ENCODE results near the gene ARHGAP42.

ARHGAP42 gene

DNA sequence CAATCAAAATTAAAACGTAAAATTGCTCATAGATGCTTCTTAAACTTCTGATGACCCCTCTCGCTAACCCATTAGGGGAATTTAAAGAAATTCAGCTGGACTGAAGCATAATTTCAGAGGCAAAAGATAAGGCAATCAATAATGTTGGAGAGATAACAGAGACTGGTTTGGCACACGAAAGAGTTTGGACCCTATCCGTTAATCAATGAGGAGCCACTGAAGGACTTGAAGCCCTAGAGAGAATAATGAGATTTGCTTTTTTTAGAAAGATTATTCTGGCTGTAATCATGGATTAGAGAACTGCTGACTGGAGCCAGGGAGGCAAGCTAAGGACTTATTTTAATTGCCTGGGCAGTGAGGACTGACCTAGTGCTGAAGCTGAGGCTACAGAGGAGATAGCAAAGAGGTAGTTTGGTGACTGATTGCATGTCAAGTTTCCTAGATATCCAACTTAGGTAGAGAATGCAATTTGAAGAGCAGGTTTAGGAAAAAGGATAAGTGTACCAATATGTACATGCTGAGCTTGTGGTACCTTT is 11.9 kb upstream of the ARHGAP42 start:
- Mint-ChIP-seq H3K36me3 (ENCODE audit: low read depth) (no peaks in the 10 kb centered on the region), H3K27ac (peak overlapping the region in 1 of 3 experiments; percentile 4), H3K4me1 (peaks cover 4% of the 10 kb centered on the region), H3K4me3 (no peak overlapping the region), H3K27me3 (ENCODE audit: low read depth) (no peaks in the 10 kb centered on the region), H3K9me3 (no peaks in the 10 kb centered on the region)
- TF ChIP-seq, protein P1, sequence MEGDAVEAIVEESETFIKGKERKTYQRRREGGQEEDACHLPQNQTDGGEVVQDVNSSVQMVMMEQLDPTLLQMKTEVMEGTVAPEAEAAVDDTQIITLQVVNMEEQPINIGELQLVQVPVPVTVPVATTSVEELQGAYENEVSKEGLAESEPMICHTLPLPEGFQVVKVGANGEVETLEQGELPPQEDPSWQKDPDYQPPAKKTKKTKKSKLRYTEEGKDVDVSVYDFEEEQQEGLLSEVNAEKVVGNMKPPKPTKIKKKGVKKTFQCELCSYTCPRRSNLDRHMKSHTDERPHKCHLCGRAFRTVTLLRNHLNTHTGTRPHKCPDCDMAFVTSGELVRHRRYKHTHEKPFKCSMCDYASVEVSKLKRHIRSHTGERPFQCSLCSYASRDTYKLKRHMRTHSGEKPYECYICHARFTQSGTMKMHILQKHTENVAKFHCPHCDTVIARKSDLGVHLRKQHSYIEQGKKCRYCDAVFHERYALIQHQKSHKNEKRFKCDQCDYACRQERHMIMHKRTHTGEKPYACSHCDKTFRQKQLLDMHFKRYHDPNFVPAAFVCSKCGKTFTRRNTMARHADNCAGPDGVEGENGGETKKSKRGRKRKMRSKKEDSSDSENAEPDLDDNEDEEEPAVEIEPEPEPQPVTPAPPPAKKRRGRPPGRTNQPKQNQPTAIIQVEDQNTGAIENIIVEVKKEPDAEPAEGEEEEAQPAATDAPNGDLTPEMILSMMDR (IDR thresholded peaks at IDR 0.05; ENCODE audit: unreplicated experiment in 3 of 3) = no peak

DNA sequence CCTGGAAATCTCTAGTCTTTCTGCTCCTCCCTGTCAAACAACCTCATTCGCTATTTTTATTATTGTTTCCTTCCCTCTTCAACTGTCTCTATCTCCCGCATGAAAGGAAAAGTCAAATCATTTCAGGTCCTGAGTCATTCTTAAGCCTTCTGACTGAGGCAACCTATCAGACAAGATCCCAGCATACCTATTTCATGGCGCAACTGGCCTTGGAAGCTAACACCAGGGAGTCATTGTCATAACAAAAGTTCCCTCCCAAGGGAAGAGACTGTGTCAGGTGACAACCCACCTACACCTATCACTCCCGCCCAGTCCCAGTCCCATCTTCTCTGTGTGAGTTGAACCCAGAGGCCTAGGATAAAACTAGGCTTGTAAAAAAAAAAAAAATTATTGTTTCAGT is 10.2 kb upstream of the ARHGAP42 start:
- H3K4me3 Mint-ChIP-seq = no peak overlapping the region
- H3K27ac Mint-ChIP-seq = no peak overlapping the region
- H3K36me3 Mint-ChIP-seq (ENCODE audit: low read depth) = no peaks in the 10 kb centered on the region
- H3K27me3 Mint-ChIP-seq (ENCODE audit: low read depth) = no peaks in the 10 kb centered on the region
- TF ChIP-seq, protein P1 (IDR thresholded peaks at IDR 0.05; ENCODE audit: unreplicated experiment in 3 of 3) = no peak
- peaks cover 9% of the 10 kb centered on the region for H3K4me1 Mint-ChIP-seq
- H3K9me3 Mint-ChIP-seq = no peaks in the 10 kb centered on the region

DNA sequence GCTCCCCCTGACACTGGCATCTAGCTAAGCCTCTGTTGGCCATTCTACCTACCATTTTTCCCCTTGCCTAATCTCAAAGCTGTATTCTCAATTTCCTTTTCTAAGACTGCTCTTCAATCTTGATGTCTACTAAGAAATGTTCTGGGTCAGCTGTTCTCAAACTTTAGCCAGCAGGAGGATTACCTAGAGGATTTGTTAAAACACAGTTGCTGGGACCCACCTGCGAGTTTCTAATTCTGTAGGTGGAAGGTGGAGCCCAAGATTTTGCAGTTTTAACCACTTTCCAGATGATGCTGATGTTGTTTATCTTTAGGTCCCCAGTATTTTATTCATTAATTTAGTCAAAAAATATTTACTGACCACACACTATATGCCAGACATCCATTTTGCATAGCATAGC is 9.3 kb upstream of the ARHGAP42 start:
- Mint-ChIP-seq H3K27me3 (ENCODE audit: low read depth) (no peaks in the 10 kb centered on the region), H3K36me3 (ENCODE audit: low read depth) (no peaks in the 10 kb centered on the region), H3K4me3 (no peak overlapping the region), H3K4me1 (peaks cover 9% of the 10 kb centered on the region), H3K9me3 (no peaks in the 10 kb centered on the region), H3K27ac (no peak overlapping the region)
- TF ChIP-seq, protein P1 (IDR thresholded peaks at IDR 0.05; ENCODE audit: unreplicated experiment in 3 of 3) = no peak

DNA sequence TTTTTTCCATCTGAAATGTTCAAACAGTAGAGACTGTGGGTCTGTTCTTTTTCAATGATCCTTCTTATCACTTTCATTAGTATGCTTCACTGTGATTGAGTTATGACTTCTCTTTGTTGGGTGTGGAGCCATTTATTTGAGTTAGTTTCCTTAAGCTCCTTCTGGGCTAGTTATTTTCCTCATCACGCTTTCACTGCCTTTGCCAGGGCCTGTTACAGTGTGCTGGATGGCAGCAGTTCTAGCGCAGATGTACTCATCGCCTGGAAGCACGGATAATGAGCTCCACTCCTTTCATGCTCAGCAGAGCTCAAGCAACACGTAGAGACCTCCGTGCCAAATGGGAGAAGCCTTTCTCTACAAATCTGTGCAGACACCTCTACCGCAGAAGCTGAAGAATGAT is 7.0 kb upstream of the ARHGAP42 start:
- H3K27me3 Mint-ChIP-seq (ENCODE audit: low read depth) = no peaks in the 10 kb centered on the region
- no peaks in the 10 kb centered on the region for H3K9me3 Mint-ChIP-seq
- H3K4me3 Mint-ChIP-seq = no peak overlapping the region
- H3K36me3 Mint-ChIP-seq (ENCODE audit: low read depth) = no peaks in the 10 kb centered on the region
- H3K4me1 Mint-ChIP-seq = peaks cover 9% of the 10 kb centered on the region
- peak overlapping the region in 1 of 3 experiments; percentile 47 for H3K27ac Mint-ChIP-seq
- TF ChIP-seq, protein P1 (IDR thresholded peaks at IDR 0.05; ENCODE audit: unreplicated experiment in 3 of 3) = no peak

DNA sequence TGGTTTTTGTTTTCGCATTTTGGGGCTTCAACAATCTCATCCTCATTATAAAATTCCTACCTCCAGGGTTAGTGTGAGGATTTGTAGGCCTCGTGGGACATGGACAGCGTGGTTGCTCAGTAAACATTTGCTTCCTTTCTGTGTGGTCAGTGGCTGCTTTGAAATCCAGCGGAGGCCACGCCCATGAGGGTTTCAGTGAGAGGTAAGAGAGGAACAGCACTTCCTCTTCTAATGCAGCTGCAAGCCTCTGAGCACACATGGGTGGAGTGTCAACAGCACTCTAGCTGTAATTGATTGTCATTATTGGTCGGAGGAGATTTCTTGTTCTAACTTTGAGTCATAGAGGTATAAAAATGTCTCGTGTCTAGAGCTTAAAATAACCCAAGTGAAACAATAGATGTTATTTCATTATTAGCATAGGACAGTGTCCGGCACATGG is 6.0 kb upstream of the ARHGAP42 start:
- TF ChIP-seq, protein P1 (IDR thresholded peaks at IDR 0.05; ENCODE audit: unreplicated experiment in 3 of 3) = no peak
- H3K4me3 Mint-ChIP-seq = no peak overlapping the region
- no peaks in the 10 kb centered on the region for H3K36me3 Mint-ChIP-seq (ENCODE audit: low read depth)
- H3K9me3 Mint-ChIP-seq = no peaks in the 10 kb centered on the region
- peak overlapping the region in 2 of 3 experiments; percentile 48 to 63 for H3K27ac Mint-ChIP-seq
- H3K27me3 Mint-ChIP-seq (ENCODE audit: low read depth) = no peaks in the 10 kb centered on the region
- H3K4me1 Mint-ChIP-seq = peaks cover 6% of the 10 kb centered on the region

DNA sequence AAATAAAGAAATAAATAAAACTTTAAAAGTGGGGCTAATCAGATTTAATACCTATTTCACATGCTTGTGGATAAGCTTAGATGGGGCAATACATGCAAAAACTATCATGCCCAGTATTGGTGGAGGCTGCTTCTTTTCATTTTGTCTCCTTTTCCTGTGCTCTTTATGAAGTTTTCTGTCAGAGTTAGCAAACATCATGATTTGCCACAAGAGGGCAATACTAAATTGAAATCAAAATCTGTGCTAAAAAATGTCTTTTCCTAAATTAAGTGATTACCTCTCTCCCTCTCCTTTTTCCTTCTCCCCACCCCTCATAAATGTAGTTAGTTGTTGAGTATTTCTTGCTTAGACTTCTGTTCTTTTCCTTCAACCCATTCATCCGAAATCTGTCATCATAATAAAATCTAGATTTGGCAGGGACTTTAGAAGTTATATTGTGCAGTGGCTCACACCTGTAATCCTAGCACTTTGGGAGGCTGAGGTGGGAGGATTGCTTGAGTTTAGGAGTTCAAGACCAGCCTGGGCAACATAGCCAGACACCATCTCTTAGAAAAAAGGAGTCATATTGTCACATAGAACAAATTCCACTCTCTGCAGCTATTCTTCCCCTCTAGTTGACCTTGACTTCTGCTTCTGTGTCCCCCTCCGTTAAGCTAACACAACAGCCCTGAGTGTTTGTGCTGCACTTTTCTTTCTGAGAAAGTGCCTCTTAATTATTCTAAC is 4.7 kb upstream of the ARHGAP42 start:
- no peaks in the 10 kb centered on the region for H3K27me3 Mint-ChIP-seq (ENCODE audit: low read depth)
- peak overlapping the region in 1 of 3 experiments; percentile 3 for H3K27ac Mint-ChIP-seq
- H3K4me1 Mint-ChIP-seq = peaks cover 12% of the 10 kb centered on the region
- TF ChIP-seq, protein P1 (IDR thresholded peaks at IDR 0.05; ENCODE audit: unreplicated experiment in 3 of 3) = peak; percentile 52 to 62 (median 56)
- H3K4me3 Mint-ChIP-seq = no peak overlapping the region
- no peaks in the 10 kb centered on the region for H3K36me3 Mint-ChIP-seq (ENCODE audit: low read depth)
- no peaks in the 10 kb centered on the region for H3K9me3 Mint-ChIP-seq

Data from nephron (organoid).